HG02610 (cell line): Measurements from ENCODE around the gene BCL2L11.
A peak's percentile ranks its signal among the peaks of the same experiment; 100 is the strongest.

Source experiments
- ATAC-seq: cut with Tn5 transposase; IDR thresholded peaks from one replicate; pipeline ENCODE4 v1.9.1; 2021; ENCODE audit warnings: mild to moderate bottlenecking, moderate library complexity; ENCODE audit not compliant: unreplicated experiment

The BCL2L11 gene

DNA sequence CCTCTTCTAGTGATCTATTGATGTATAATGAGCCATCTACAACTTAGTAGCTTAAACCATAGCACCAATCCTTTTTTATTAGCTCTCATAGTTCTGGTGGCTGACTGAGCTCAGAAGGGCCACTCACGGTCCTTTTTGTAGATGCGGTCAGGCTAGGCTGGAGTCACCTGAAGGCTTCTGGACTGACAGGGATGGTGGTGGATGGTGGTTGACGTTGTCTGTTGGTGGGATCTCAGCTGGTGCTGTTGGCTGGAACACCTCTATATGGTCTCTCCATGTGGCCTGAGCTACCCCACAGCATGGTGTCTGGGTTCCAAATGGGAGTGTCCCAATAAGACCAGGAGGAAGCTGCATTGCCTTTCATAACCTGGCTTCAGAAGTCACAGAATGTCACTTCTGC, 68.0 kb downstream of the BCL2L11 start:
- ATAC-seq: no peak

DNA sequence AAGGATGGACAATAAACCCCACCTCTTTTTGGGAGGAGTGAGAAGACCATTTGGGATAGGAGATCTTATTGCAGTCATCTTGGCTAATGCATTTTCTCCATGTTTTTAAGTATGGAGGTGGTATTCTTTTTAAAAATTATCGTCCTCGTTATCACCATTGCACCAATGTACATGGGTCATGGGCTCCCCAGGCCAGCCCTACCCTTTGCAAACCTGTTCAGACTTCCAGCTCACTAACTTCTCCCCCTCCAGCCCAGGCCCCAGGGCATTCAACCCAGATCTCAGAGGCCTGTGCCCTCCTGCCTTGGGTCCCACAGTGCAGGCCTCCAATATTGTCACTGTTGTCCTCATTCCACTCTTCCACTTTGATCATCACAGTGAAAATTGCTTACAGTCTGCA, 68.4 kb downstream of the BCL2L11 start:
- ATAC-seq: no peak

DNA sequence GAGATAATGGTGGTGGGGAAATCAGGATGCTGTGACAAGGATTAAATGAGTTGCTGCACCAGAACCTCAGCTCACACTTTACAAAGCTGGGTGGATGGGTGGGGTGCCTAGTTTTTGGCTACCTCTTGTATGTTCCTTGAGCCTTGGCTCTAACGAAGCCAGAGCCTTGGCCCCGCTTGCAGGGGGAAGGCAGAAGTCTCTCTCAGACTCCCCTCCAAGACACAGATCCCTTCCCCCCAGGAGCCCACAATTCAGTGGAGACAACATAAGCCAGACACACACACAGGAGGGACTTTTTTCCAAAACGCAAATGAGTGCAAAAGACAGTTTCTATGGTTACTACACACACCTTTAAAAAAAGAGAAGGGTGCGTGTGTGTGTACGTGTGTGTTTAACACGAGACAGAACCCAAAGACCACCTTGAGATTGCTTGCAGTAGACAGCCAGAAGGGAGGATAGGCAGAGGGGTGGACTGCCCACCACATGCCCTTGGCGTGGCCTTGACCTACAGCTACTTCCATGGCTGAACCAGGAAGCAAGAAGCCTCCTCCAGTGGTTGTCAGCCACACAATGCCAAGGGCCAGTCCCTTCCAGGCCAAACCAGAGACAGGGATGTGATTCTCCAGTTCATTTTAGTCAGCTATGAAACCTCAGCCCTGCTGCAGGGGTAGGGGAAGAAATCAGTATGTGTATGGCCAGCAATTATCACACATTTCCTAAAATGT, 70.3 kb downstream of the BCL2L11 start:
- no peak for ATAC-seq

DNA sequence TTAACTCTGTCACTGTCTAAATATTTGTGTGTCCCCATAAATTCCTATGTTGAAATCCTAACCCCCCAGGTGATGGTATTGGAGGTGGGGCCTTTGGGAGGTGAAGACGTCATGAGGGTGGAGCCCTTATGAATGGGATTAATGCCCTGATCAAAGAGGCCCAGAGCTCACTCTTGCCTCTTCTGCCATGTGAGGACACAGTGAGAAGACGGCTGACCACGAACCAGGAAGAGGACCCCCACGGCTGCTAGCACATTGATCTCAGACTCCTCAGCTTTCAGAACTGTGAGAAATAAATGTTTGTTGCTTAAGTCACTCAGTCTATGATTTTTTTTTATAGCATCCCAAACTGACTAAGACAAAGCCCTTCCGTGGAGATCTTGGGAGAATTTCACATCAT, 71.2 kb downstream of the BCL2L11 start:
- no peak for ATAC-seq

DNA sequence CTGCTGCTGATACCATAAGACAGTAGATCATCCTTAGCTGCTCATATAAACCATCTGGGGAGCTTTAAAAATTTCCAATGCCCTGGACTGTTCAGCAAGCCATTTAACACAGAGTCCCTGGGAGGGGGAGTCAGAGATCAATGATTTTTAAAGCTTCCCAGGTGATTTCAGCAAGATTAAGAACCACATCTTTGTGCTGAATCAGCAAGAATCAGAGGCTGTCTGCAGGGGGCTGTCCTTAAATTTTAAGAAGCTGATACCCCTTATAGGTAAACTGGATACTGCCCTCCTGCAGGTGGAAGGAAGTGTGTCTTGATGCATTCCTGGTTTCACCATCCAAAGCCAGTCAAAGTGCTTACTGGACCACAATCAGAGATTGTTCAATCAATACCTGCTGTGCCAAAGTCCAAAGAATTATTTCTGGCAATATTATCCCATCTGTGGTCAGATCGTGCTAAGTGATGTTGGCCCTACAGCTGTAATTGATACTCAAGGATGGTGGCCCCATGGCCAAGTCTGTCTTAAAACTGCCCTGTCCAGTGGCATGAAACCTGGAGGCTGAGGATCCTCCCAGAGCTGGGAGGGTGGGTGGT, 72.2 kb downstream of the BCL2L11 start:
- no peak for ATAC-seq

DNA sequence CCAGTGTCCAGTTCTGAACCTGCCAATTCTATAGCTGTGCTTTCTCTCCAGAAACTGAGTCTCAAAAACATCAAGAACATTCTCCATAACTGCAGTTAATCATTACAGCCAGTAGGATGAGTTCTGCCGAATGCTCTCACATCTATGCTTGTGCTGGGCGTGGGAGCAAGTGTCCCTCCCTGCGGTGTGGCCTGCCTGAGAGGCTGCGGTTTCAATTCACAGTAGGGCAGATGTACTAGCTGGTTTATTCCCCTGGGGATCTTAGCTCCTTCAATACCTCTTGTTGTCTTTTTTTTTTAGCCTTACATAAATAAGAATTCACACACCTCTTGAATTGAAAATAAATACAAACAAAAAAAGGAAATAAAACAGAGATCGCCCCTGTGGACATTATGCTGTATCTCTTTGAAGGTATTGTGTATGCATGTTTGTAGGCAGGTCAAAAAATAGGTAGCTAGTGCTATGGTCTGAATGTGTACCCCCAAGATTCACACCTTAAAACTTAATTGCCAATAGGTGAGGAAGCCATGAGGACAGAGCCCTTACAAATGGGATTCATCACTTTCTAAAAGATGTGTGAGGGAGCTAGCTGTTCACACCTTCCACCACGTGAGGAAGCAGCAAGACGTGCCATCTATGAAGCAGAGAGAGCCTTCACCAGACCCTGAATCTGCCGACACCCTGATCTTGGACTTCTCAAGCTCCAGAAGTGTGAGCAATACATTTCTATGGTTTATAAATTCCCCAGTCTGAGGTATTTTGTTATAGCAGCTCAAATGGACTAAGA, 74.3 kb downstream of the BCL2L11 start:
- no peak for ATAC-seq

DNA sequence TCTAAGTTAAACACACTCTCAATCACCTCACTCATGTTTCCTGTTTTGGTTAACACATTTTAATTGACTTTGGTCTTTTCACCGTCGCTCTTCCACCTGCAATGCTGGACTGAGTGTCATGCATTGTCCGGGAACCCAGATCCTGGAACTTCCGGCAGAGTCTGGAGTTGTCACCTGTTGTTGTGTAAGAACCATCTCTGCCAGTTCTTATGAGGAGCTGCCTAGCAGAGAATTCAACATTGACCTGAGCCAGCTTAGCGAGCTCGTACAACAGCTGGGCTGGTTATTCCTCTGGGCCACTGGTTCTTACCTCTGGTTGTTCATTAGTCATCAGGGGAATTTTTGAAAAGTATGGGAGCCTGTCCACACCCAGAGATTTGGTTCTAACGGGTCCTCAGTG, 75.7 kb downstream of the BCL2L11 start:
- ATAC-seq: no peak

DNA sequence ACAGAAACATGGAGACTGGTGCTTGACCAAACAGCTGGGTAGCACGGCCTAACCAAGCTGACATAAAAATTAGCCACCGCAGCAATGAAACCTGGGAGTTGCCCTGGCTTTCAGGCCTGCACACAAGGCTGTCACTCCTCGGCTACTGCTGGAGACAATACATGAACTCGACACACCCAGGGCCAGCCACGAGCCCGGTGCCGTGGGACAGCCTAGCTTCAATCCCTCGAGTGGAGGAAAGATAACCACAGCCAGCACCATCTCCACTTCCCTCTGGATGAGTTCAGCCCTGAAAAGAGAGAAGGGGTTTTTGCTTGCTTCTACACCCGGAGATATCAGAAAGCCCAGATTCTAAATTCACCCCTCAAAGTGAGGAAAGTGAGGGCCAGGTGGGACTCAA, 78.0 kb downstream of the BCL2L11 start:
- no peak for ATAC-seq

DNA sequence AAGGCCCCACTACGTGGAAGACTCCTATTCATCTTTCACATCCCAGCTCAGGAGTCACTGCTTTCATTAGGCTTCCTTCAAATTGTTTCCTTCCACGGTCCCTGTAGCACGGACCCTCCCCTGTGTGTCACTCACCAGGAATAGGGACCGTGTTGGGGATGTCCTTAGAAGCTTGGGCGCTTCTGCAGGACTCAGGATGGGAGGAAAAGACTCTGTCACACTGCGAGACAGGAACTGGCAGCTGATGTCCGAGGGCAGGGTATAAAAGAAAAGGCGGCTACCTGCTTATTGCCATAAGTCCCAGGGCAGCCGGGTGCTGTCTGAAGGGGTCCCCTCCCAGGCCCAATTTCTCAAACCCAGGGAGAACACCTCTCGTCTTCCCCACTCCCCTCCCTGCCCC, 79.1 kb downstream of the BCL2L11 start:
- ATAC-seq: no peak

DNA sequence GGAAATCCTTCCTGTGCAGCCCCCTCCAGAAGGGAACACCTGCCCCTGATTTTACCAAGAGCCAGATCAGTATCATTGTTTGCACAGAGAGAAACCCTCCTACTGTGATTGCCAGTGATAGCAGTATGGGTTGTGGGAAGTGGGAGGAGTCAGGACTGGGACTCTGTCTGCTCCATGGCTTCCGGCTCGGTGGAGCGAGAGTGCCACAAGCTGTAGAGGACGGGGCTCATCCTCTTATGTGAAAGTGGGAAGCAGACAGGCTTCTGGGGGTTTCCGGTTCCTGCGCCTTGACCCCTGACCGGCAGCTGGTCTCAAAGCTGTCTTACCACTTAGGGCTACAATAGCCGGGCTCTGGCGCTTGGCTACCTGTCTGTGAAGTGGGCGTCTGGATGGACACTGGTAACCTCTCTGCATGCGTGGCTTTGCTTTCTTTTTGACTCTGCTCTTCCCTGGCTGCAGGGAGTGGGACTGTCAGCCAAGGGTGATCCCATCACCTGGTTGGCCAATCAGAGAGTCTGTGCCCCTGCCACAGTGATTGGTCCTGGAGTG, 79.7 kb downstream of the BCL2L11 start:
- no peak for ATAC-seq

DNA sequence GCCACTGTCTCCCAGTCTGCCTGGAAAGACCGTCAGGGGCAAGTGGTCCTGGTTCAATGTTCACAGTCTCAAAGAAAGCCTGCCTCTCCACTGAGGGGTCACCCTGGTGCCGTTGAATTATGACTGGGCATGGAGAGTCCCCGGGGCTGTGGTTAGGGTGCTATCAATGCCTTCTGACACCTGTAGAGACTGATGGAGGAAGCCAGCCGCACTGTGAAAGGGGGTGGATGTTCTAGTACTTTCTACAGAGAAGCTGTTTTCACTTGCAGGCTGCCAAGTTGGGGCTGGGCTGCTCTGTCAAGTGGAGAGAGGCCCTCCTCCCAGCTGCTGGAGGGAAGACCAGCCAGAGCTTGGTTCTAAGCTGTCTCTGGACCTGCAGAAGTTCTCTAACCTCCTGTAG, 80.5 kb downstream of the BCL2L11 start:
- ATAC-seq: no peak

DNA sequence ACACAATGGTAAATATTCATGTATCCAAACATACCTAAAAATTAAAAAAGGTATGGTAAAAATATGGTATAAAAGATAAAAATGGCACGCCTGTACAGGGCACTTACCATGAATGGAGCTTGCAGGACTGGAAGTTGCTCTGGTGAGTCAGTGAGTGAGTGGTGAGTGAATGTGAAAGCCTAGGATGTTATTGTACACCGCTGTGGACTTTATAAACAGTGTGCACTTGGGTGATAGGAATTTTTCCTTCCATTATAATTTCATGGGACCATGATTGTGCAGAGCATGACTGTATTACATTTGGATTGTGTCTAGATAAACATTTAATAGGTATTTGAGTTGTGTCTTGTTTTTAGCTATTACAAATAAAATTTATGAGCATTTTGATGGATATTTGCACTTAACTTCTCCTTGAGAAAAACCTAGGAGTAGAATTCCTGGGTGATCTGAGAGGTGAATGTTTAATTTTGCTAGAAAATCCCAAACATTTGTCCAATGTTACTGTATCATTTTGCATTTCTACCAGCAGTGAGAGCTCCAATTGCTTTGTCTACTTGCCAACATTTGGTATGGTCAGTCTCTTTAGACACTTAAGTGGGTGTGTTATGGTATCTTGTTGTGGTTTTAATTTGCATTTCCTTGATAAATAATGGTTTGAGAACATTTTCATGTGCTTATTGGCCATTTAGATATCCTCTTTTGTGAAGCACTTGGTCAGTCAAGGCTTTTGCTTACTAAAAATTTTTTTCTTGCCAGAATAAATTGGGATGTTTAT, 81.7 kb downstream of the BCL2L11 start:
- ATAC-seq: no peak

DNA sequence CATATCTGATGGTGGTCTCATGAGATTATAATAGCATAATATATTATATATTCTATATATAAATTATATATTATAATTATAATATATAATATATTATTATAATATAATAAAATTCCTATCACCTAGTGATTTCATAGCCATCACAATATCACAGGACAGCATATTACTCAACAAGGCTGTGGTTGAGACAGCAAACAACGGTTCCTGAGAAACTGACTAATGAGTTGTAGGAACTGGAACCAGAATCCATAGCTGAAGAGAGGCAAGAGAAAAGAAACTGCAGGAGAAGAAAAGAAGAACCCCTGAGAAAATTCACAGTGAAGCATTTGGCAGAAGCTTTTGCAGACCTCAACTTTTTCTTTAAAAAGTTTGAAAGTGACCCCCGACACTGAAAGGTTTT, 84.0 kb downstream of the BCL2L11 start:
- no peak for ATAC-seq

DNA sequence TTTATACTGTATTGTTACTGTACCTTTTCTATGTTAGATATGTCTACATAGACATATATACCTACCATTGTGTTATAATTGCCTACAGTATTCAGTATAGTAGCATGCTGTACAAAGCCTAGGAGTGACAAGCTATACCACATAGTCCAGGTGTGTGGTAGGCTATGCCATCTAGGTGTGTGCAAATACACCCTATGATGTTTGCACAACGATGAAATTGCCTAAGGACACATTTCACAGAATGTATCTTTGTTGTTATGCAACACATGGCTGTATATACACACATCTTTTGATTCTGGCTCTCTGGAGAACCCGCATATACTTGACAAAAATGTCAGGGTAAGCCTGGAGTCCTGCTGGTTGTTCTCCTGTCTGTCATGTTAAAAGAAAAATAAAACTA, 85.1 kb downstream of the BCL2L11 start:
- ATAC-seq: no peak

DNA sequence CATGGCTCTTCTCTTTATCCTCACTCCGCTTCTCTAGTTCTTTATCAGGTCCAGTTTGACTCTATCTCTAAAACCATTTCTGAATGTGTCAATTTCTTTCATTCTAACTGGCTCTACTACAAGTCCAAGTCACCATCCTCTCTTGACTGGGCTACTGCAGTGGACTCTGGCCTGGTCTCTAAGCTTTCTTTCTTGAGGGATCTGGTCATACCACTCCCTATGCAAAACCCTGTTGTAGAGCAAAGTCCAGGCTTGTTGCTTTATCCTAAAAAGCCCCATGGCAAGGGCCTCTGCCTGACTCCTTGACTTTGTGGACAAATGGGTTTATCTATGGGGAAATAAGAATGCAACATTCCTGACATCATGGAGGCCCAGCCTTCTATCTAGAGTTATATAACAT, 87.1 kb downstream of the BCL2L11 start:
- no peak for ATAC-seq

DNA sequence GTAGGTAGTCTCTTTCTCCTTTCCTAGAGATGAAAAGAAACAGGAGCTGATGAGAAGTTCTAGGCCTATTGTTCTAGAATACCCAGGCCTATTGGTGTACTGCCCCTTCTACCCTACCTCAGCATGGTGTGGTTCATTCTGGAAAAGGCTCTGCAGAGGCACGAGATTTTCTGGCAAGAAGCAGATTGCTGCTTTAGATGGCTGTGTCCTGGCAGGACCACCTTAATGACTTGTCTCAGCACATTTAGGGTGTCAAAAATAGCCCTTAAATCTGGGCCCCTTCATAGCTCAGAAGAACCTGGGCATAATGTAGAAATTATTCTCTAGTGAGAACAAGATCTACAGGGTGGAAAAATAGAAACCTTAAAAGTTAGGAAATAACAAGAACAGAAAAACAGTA, 87.9 kb downstream of the BCL2L11 start:
- ATAC-seq: peak; percentile 20

DNA sequence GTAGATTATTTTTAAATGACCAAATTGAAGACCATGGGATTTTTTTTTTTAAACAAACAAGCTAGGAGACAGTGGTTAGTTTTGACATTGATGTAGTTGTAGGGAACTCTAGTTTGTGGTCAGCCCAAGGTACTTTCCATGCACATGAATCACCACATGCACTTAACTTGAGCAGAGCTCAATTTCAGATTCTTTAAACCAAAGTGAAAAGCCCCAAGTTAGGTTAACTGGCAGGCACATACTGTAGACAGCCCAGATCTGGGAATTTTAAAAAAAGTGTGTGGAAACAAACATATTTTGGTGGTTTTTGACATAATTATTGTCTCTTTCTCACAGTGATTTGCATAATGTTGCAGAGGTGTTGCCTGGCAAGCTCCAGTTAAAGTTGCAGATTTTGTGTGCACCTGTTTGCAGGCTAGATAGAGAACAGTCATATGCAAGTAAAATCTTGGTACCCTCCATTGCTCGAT, 88.4 kb downstream of the BCL2L11 start:
- ATAC-seq: peak; percentile 91

DNA sequence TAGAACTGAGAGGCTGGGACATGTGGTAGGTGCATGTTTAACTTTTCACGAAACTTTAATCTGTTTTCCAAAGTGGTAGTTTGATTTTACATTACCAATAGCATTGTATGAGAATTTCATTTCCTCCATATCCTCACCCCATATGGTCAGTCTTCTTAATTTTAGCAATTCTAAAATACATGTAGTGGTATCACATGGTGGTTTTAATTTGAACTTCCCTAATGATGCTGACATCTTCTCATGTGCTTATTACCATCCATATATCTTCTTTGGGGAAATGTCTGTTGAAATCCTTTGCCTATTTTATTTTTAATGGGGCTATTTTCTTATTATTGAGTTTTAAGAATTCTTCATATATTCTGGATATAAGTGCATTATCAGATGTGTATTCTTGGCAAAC, 89.3 kb downstream of the BCL2L11 start:
- no peak for ATAC-seq

DNA sequence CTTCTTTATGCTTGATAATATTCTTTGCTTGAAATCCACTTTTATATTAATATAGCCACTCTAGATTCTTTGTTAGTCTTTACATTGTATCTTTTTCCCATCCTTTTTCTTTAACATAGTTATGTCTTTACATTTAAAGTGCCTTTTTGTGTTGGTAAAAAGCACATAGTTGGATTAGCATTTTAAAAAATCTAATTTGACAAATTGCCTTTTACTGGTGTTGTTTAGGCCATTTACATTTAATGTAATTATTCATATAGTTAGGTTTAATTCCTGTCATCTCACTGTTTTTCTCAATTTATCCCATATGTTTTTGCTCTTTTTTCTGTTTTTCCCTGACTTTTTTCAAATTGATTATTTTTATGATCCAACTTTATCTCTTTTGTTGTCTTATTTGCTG, 93.2 kb downstream of the BCL2L11 start:
- ATAC-seq: no peak

DNA sequence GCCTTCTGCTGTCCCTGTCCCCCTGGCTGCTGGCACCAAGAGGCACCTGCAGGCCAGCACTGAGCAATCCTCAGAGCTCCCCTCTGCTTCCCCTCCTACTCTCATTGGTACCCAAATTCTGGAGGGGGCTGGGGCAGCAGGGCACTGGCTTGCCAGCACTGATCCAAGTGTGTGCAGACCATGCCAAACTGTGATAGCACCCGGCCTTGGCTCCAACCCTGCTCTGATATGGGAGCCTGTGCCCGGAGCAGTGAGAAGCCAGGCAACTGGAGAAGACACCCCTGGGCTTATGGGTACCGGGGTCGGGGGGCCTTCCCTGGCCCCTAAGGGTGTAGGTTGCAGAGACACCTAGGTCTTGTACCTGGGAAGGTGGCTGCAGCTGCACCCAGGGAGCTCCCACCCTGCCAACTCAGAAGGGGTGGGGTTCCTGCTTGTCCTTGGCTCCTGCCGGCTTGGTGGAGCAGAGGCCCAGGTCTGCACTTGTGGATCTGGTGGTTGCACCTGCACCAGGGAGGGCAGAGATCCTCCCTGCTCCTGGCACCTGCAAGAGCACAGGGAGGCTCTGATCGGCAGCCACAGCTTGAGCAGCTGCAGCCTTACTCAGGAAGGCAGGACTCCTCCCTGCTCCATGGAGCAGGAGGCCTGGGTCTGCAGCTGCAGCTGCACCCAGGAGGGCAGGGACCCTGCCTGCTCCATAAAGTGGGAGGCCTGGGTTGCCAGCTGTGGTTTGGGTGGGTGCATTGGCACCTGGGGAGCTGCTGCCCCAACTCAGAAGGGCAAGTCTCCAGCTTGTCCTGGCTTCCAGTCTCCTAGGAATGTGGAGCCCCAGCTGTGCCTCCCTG, 96.3 kb downstream of the BCL2L11 start:
- ATAC-seq: no peak
